GM12878 (cell line): ENCODE results near the gene PPP2R2B. TPM values are rescaled to one million over a fixed set of nuclear protein-coding genes. Genes with fewer than 3 reads are reported as not detected.

Experiments used
- ATAC-seq: fragments of 200-7000 bp; cut with Tn5 transposase; 3 replicates; pipeline ENCODE4 v1.9.1; 2020; ENCODE audit warnings: mild to moderate bottlenecking, moderate library complexity
- BruUV-seq: library from RNA; stranded (reverse); fragments of 400-500 nt; replicated peaks from 2 replicates; lab custom pipeline; 2021; lab: Mats Ljungman, UMichigan
- CTCF ChIA-PET: fragments of 300-600 bp; sonication (Branson Sonifier 250); formaldehyde crosslinking; extraction: SDS; loops from one replicate; lab custom pipeline; 2021; ENCODE audit warnings: inconsistent platforms; lab: Yijun Ruan, JAX
- POLR2A ChIA-PET: fragments of 350-600 bp; formaldehyde crosslinking; extraction: SDS; loops from one replicate; lab custom pipeline; 2021; ENCODE audit warnings: inconsistent platforms; lab: Charles Lee
- RAD21 ChIA-PET: fragments of 300-600 bp; sonication (Branson Sonifier 250); formaldehyde crosslinking; loops from one replicate; lab custom pipeline; 2023; ENCODE audit warnings: antibody characterized with exemption; ENCODE audit not compliant: unreplicated experiment; lab: Charles Lee
- SMC1A ChIA-PET: fragments of 300-600 bp; sonication (Branson Sonifier 250); formaldehyde crosslinking; loops from one replicate; lab custom pipeline; 2023; ENCODE audit not compliant: unreplicated experiment, uncharacterized antibody; lab: Charles Lee
- DNase-seq: peaks from one replicate; pipeline ENCODE4 v3.0.0-alpha.2; 2011; ENCODE audit warnings: low read depth, low spot score
- FAIRE-seq: peaks from 3 replicates; lab custom pipeline; 2011; peaks lifted over from hg19 to GRCh38; lab: Jason Lieb, UNC
- H2AFZ ChIP-seq: 2 replicates; pipeline ENCODE4 v1.6.0; 2011; ENCODE audit warnings: low read depth, low read length, control low read depth; ENCODE audit not compliant: control insufficient read depth
- H3K27ac ChIP-seq: 2 replicates; pipeline ENCODE4 v1.5.1; 2011; ENCODE audit warnings: control low read depth; ENCODE audit not compliant: control insufficient read depth, insufficient read depth
- H3K27me3 ChIP-seq, 2 experiments: replicated peaks in 1 of 2; 2 replicates each; pipeline versions ENCODE4 v1.6.0 to v1.6.1; 2011; ENCODE audit warnings: low read length in 1 of 2; ENCODE audit not compliant: control insufficient read depth in 2 of 2, insufficient read depth in 2 of 2
- H3K36me3 ChIP-seq, 2 experiments: 2 replicates each; pipeline ENCODE4 v1.5.1; 2011; ENCODE audit warnings: low read length in 1 of 2; ENCODE audit not compliant: control insufficient read depth in 2 of 2, insufficient read depth in 2 of 2
- H3K4me1 ChIP-seq: 2 replicates; pipeline ENCODE4 v1.6.1; 2011; ENCODE audit warnings: mild to moderate bottlenecking, low read length, moderate library complexity, mixed read lengths; ENCODE audit not compliant: control insufficient read depth, insufficient read depth
- H3K4me2 ChIP-seq: 2 replicates; pipeline ENCODE4 v1.6.0; 2011; ENCODE audit warnings: control low read depth; ENCODE audit not compliant: control insufficient read depth, insufficient read depth
- H3K4me3 ChIP-seq: fragments of 200-600 bp; sonication (generic); 2 replicates; pipeline ENCODE4 v1.5.1; 2016
- H3K79me2 ChIP-seq: 2 replicates; pipeline ENCODE4 v1.6.0; 2011; ENCODE audit warnings: low read length; ENCODE audit not compliant: control insufficient read depth, insufficient read depth
- H3K9ac ChIP-seq: 2 replicates; pipeline ENCODE4 v1.8.0; 2011; ENCODE audit warnings: low read length, control low read depth, mixed read lengths; ENCODE audit not compliant: control insufficient read depth, insufficient read depth
- H3K9me3 ChIP-seq: replicated peaks from 3 replicates; pipeline ENCODE4 v1.5.1; 2011; ENCODE audit warnings: mild to moderate bottlenecking, low read length; ENCODE audit not compliant: control insufficient read depth, insufficient read depth
- H4K20me1 ChIP-seq: 2 replicates; pipeline ENCODE4 v1.6.0; 2011; ENCODE audit not compliant: control insufficient read depth, insufficient read depth
- KDM1A ChIP-seq: fragments of 200-600 bp; sonication (generic); IDR thresholded peaks from 2 replicates; pipeline ENCODE4 v1.6.1; 2016; ENCODE audit warnings: borderline replicate concordance
- KLF5 ChIP-seq: fragments of 450-650 bp; IDR thresholded peaks from 2 replicates; pipeline ENCODE4 v1.6.1; 2014; ENCODE audit warnings: mild to moderate bottlenecking; ENCODE audit not compliant: partially characterized antibody
- MXI1 ChIP-seq: fragments of 150-350 bp; IDR thresholded peaks from 2 replicates; pipeline ENCODE4 v1.6.1; 2011; ENCODE audit warnings: low read depth, mild to moderate bottlenecking, inconsistent platforms, low read length, improper control_type of control experiment
- MYC ChIP-seq: IDR thresholded peaks from 2 replicates; pipeline ENCODE4 v1.6.1; 2011; ENCODE audit warnings: mild to moderate bottlenecking, low read length, moderate library complexity, inconsistent platforms; ENCODE audit not compliant: insufficient read depth, insufficient replicate concordance, insufficient read length, severe bottlenecking
- NFXL1 ChIP-seq: fragments of 450-650 bp; IDR thresholded peaks from 2 replicates; pipeline ENCODE4 v1.6.1; 2017; ENCODE audit warnings: antibody characterized with exemption, mild to moderate bottlenecking, borderline replicate concordance
- PAX8 ChIP-seq: fragments of 450-650 bp; IDR thresholded peaks from 2 replicates; pipeline ENCODE4 v1.6.1; 2017; ENCODE audit warnings: mild to moderate bottlenecking, moderate library complexity
- POLR2AphosphoS5 ChIP-seq: IDR thresholded peaks from 2 replicates; pipeline ENCODE4 v1.6.1; 2011; ENCODE audit warnings: mild to moderate bottlenecking, low read length, inconsistent platforms
- RAD21 ChIP-seq: IDR thresholded peaks from 2 replicates; pipeline ENCODE4 v1.6.1; 2011; ENCODE audit warnings: mild to moderate bottlenecking, low read depth, low read length, moderate library complexity; ENCODE audit not compliant: insufficient read depth
- RELA ChIP-seq: fragments of 450-650 bp; IDR thresholded peaks from 2 replicates; pipeline ENCODE4 v1.8.0; 2014; ENCODE audit warnings: borderline replicate concordance; ENCODE audit not compliant: partially characterized antibody
- SP1 ChIP-seq: IDR thresholded peaks from one replicate; pipeline ENCODE4 v1.6.1; 2011; ENCODE audit warnings: low read depth, low read length
- SRF ChIP-seq, 2 experiments: IDR thresholded peaks; 2 replicates each; pipeline ENCODE4 v1.6.1; 2011; ENCODE audit warnings: low read depth in 2 of 2, low read length in 2 of 2, mild to moderate bottlenecking in 1 of 2, moderate library complexity in 1 of 2
- TCF7 ChIP-seq: IDR thresholded peaks from 2 replicates; pipeline ENCODE4 v1.6.1; 2014; ENCODE audit warnings: antibody characterized with exemption, borderline replicate concordance
- YY1 ChIP-seq: IDR thresholded peaks from 2 replicates; pipeline ENCODE4 v1.6.1; 2011; ENCODE audit warnings: low read depth, mild to moderate bottlenecking, low read length
- ZNF274 ChIP-seq: IDR thresholded peaks from one replicate; pipeline ENCODE4 v1.8.0; 2011; ENCODE audit not compliant: insufficient read length, insufficient read depth
- WGBS: methylation state at CpG from one replicate; pipeline ENCODE4 v1.1.6; 2016; ENCODE audit warnings: low lambda C conversion rate; ENCODE audit not compliant: insufficient replicate concordance, insufficient coverage; ENCODE audit errors: missing lambda C conversion rate; 5-methylcytosine and 5-hydroxymethylcytosine counted together
- in situ Hi-C: fragments of 300-500 bp; cut with MboI; formaldehyde crosslinking; loops from 9 replicates; pipeline ENCODE4 v1.14.3; 2018; ENCODE audit warnings: mixed read lengths
- intact Hi-C: fragments of 100-400 bp; cut with micrococcal nuclease; formaldehyde crosslinking; loops from one replicate; pipeline ENCODE4 v1.14.2; 2022; ENCODE audit not compliant: unreplicated experiment
- polyA plus RNA-seq, 11 experiments: library from polyadenylated mRNA; depleted of rRNA in 4 of 11; unstranded in 6 of 11; stranded (reverse) in 5 of 11; fragments of >200 nt; fragmentation: Nextera tagmentation in 4 of 11; fragmentation: Illumina TruSeq in 1 of 11; extraction: Ambion mirVana in 4 of 11; extraction: Trizol in 1 of 11; gene quantifications; 1 replicate in 1 of 11; 2 replicates in 10 of 11; pipeline versions ENCODE4 v1.2.1 to v1.2.3, GENCODE V29; 2011 to 2016; ENCODE audit warnings: inconsistent platforms in 2 of 11, missing spikeins in 2 of 11, low read depth in 1 of 11
- total RNA-seq, 4 experiments: library from RNA; depleted of rRNA in 3 of 4; stranded (reverse); fragments of >200 nt in 3 of 4; fragmentation: Illumina TruSeq in 1 of 4; extraction: Trizol in 1 of 4; gene quantifications; 2 replicates each; pipeline versions ENCODE4 v1.2.1 to v1.2.3, GENCODE V29; 2013 to 2021
- TF ChIP-seq, protein P1 (sequence below): IDR thresholded peaks from 2 replicates; pipeline ENCODE4 v1.6.1; 2012; ENCODE audit warnings: low read depth, low read length, improper control_type of control experiment
- TF ChIP-seq, protein P2 (sequence below): fragments of 450-650 bp; IDR thresholded peaks from 2 replicates; pipeline ENCODE4 v1.6.1; 2017; ENCODE audit warnings: low read depth, mild to moderate bottlenecking, moderate library complexity
- TF ChIP-seq, protein P3 (sequence below): fragments of 450-650 bp; IDR thresholded peaks from 2 replicates; pipeline ENCODE4 v1.6.1; 2014; ENCODE audit warnings: mild to moderate bottlenecking

PPP2R2B gene
- total and polyA plus RNA-seq, 10 of the 15 experiments (the other 5 are each of a cell fraction or from before 2014, with no cell fraction given), result not detected

DNA sequence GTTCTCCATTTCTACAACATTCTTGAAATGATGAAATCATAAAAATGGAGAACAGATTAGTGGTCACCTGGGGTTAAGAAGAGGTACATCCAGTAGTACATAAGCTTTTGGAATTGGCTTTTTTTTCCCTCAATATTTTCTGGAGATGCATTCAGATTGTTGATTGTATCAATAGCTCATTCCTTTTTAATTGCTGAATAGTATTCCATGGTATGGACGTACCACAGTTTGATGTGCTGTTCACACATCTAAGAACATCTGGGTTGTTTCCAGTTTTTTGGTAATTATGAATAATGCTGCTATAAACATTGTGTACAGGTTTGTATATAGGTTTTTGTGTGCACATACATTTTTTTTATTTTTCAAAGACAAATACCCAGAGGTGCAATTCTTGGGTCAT, 130.0 kb downstream of the PPP2R2B start:
- no peak overlapping the region for H3K4me2 ChIP-seq
- no peaks in the 10 kb centered on the region; a peak in 1 of 4 replicates for H3K27me3 ChIP-seq
- no peak overlapping the region for H3K27ac ChIP-seq
- H3K4me1 ChIP-seq, result peaks cover 4% of the 10 kb centered on the region; the same call in 1 of the 2 replicates
- H3K4me3 ChIP-seq, result no peak overlapping the region
- BruUV-seq, result no TSS peak
- ATAC-seq (no peak), FAIRE-seq (no peak), DNase-seq (no peak)
- H3K36me3 ChIP-seq, result no peaks in the 10 kb centered on the region
- no peaks in the 10 kb centered on the region for H4K20me1 ChIP-seq
- H3K9ac ChIP-seq, result no peak overlapping the region
- WGBS, result 41% methylated on average over 1 of the region's 1 CpG
- ChIA-PET POLR2A (no interaction called here), CTCF (no interaction called here), RAD21 (no interaction called here), SMC1A (no interaction called here)
- in situ Hi-C loops (no loop called here), intact Hi-C loops (no loop called here)
- H3K9me3 ChIP-seq, result no peaks in the 10 kb centered on the region
- no peak overlapping the region for H2AFZ ChIP-seq
- TF ChIP-seq TCF7 (no peak), YY1 (no peak), MYC (no peak), SRF (IDR thresholded peaks at IDR 0.05; ENCODE audit: low read depth in 2 of 2, low read length in 2 of 2) (no peak), KLF5 (no peak), NFXL1 (no peak), RELA (no peak), POLR2AphosphoS5 (no peak), ZNF274 (no peak), KDM1A (no peak), MXI1 (no peak), RAD21 (no peak), SP1 (no peak), PAX8 (no peak)
- TF ChIP-seq, protein P1, sequence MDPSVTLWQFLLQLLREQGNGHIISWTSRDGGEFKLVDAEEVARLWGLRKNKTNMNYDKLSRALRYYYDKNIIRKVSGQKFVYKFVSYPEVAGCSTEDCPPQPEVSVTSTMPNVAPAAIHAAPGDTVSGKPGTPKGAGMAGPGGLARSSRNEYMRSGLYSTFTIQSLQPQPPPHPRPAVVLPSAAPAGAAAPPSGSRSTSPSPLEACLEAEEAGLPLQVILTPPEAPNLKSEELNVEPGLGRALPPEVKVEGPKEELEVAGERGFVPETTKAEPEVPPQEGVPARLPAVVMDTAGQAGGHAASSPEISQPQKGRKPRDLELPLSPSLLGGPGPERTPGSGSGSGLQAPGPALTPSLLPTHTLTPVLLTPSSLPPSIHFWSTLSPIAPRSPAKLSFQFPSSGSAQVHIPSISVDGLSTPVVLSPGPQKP, result no peak
- TF ChIP-seq, protein P2, sequence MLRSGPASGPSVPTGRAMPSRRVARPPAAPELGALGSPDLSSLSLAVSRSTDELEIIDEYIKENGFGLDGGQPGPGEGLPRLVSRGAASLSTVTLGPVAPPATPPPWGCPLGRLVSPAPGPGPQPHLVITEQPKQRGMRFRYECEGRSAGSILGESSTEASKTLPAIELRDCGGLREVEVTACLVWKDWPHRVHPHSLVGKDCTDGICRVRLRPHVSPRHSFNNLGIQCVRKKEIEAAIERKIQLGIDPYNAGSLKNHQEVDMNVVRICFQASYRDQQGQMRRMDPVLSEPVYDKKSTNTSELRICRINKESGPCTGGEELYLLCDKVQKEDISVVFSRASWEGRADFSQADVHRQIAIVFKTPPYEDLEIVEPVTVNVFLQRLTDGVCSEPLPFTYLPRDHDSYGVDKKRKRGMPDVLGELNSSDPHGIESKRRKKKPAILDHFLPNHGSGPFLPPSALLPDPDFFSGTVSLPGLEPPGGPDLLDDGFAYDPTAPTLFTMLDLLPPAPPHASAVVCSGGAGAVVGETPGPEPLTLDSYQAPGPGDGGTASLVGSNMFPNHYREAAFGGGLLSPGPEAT, result no peak
- TF ChIP-seq, protein P3, sequence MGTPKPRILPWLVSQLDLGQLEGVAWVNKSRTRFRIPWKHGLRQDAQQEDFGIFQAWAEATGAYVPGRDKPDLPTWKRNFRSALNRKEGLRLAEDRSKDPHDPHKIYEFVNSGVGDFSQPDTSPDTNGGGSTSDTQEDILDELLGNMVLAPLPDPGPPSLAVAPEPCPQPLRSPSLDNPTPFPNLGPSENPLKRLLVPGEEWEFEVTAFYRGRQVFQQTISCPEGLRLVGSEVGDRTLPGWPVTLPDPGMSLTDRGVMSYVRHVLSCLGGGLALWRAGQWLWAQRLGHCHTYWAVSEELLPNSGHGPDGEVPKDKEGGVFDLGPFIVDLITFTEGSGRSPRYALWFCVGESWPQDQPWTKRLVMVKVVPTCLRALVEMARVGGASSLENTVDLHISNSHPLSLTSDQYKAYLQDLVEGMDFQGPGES, result no peak
- H3K79me2 ChIP-seq, result no peaks in the 10 kb centered on the region
